H9 (cell line): ENCODE results near the gene TRPV3. TPM values are rescaled to one million over a fixed set of nuclear protein-coding genes. Genes with fewer than 3 reads are reported as not detected.
A peak's percentile ranks its signal among the peaks of the same experiment; 100 is the strongest.

Experiments used
- DNase-seq: peaks from one replicate; pipeline ENCODE4 v3.0.0-alpha.2; 2017
- H2AFZ ChIP-seq: one replicate; pipeline ENCODE4 v1.6.1; 2013; ENCODE audit warnings: mild to moderate bottlenecking, low read length, control low read depth, moderate library complexity
- H2AK5ac ChIP-seq: 2 replicates; pipeline ENCODE4 v1.6.1; 2013; ENCODE audit warnings: low read length, control low read depth, mixed read lengths; ENCODE audit not compliant: insufficient read length
- H2BK120ac ChIP-seq: one replicate; pipeline ENCODE4 v1.6.1; 2013; ENCODE audit warnings: low read depth, mild to moderate bottlenecking, low read length, control low read depth, inconsistent platforms; ENCODE audit not compliant: poor library complexity, severe bottlenecking
- H2BK12ac ChIP-seq: 2 replicates; pipeline ENCODE4 v1.6.1; 2013; ENCODE audit warnings: low read length, control low read depth, mixed read lengths, low read depth; ENCODE audit not compliant: insufficient read length
- H2BK15ac ChIP-seq: 2 replicates; pipeline ENCODE4 v1.6.1; 2013; ENCODE audit warnings: low read depth, low read length, control low read depth
- H2BK20ac ChIP-seq: one replicate; pipeline ENCODE4 v1.6.1; 2013; ENCODE audit warnings: low read depth, mild to moderate bottlenecking, low read length, control low read depth, inconsistent platforms; ENCODE audit not compliant: poor library complexity, severe bottlenecking
- H2BK5ac ChIP-seq: 2 replicates; pipeline ENCODE4 v1.6.1; 2013; ENCODE audit warnings: low read length, control low read depth, mixed read lengths; ENCODE audit not compliant: insufficient read length
- H3K14ac ChIP-seq: 2 replicates; pipeline ENCODE4 v1.6.1; 2013; ENCODE audit warnings: low read length, control low read depth; ENCODE audit not compliant: insufficient read depth
- H3K18ac ChIP-seq: 2 replicates; pipeline ENCODE4 v1.6.1; 2013; ENCODE audit warnings: low read depth, mild to moderate bottlenecking, mixed read lengths, low read length, control low read depth; ENCODE audit not compliant: insufficient read length
- H3K23ac ChIP-seq: 2 replicates; pipeline ENCODE4 v1.6.1; 2013; ENCODE audit warnings: low read length, control low read depth, mixed read lengths, low read depth; ENCODE audit not compliant: insufficient read length
- H3K23me2 ChIP-seq: 2 replicates; pipeline ENCODE4 v1.6.1; 2013; ENCODE audit warnings: low read depth, mild to moderate bottlenecking, mixed read lengths, low read length, control low read depth; ENCODE audit not compliant: insufficient read length, poor library complexity, severe bottlenecking
- H3K27ac ChIP-seq: 2 replicates; pipeline ENCODE4 v1.5.1; 2013; ENCODE audit warnings: low read length, control low read depth, mixed read lengths, low read depth; ENCODE audit not compliant: insufficient read length
- H3K27me3 ChIP-seq: 2 replicates; pipeline ENCODE4 v1.6.1; 2013; ENCODE audit warnings: low read length, control low read depth, inconsistent platforms; ENCODE audit not compliant: insufficient read depth
- H3K4ac ChIP-seq: 2 replicates; pipeline ENCODE4 v1.6.1; 2013; ENCODE audit warnings: low read depth, mild to moderate bottlenecking, control low read depth, inconsistent platforms, low read length, moderate library complexity
- H3K4me1 ChIP-seq: 2 replicates; pipeline ENCODE4 v1.6.1; 2013; ENCODE audit warnings: low read length, control low read depth, inconsistent platforms; ENCODE audit not compliant: insufficient read depth
- H3K4me2 ChIP-seq: 2 replicates; pipeline ENCODE4 v1.6.1; 2013; ENCODE audit warnings: low read length, control low read depth, mixed read lengths; ENCODE audit not compliant: insufficient read length, insufficient read depth
- H3K56ac ChIP-seq: 2 replicates; pipeline ENCODE4 v1.6.1; 2013; ENCODE audit warnings: low read depth, mild to moderate bottlenecking, mixed read lengths, low read length, control low read depth; ENCODE audit not compliant: insufficient read length
- H3K79me1 ChIP-seq: 2 replicates; pipeline ENCODE4 v1.6.1; 2013; ENCODE audit warnings: low read depth, mild to moderate bottlenecking, moderate library complexity, low read length, control low read depth, inconsistent platforms; ENCODE audit not compliant: insufficient read depth, poor library complexity, severe bottlenecking
- H3K79me2 ChIP-seq: 2 replicates; pipeline ENCODE4 v1.6.1; 2013; ENCODE audit warnings: low read length, control low read depth, inconsistent platforms; ENCODE audit not compliant: insufficient read depth
- H3K9ac ChIP-seq: 2 replicates; pipeline ENCODE4 v1.6.1; 2013; ENCODE audit warnings: low read length, control low read depth, mixed read lengths; ENCODE audit not compliant: insufficient read length; ENCODE audit errors: extremely low read depth
- H3K9me3 ChIP-seq: one replicate; pipeline ENCODE4 v1.6.1; 2013; ENCODE audit warnings: low read depth, low read length, inconsistent platforms; ENCODE audit not compliant: control insufficient read depth
- H3T11ph ChIP-seq: one replicate; pipeline ENCODE4 v1.6.1; 2013; ENCODE audit warnings: mild to moderate bottlenecking, low read length, control low read depth, inconsistent platforms
- H4K20me1 ChIP-seq: one replicate; pipeline ENCODE4 v1.6.1; 2013; ENCODE audit not compliant: control insufficient read depth, insufficient read length, insufficient read depth
- H4K5ac ChIP-seq: 2 replicates; pipeline ENCODE4 v1.6.1; 2013; ENCODE audit warnings: low read depth, mild to moderate bottlenecking, mixed read lengths, low read length, control low read depth; ENCODE audit not compliant: insufficient read length
- H4K8ac ChIP-seq: replicated peaks from 2 replicates; pipeline ENCODE4 v1.6.1; 2013; ENCODE audit warnings: low read length, control low read depth, mixed read lengths, low read depth; ENCODE audit not compliant: insufficient read length
- H4K91ac ChIP-seq: 2 replicates; pipeline ENCODE4 v1.6.1; 2013; ENCODE audit warnings: low read depth, mild to moderate bottlenecking, moderate library complexity, mixed read lengths, low read length, control low read depth; ENCODE audit not compliant: insufficient read length
- H3K27ac Mint-ChIP-seq, 3 experiments: 2 replicates in 2 of 3; 3 replicates in 1 of 3; pipeline ENCODE4 v1.8.0; 2020 to 2021; ENCODE audit warnings: mixed read lengths in 3 of 3, mild to moderate bottlenecking in 1 of 3, moderate library complexity in 1 of 3
- H3K27me3 Mint-ChIP-seq: 2 replicates; pipeline ENCODE4 v1.8.0; 2021; ENCODE audit warnings: low read depth, mild to moderate bottlenecking, moderate library complexity, mixed read lengths
- H3K36me3 Mint-ChIP-seq, 3 experiments: 2 replicates in 2 of 3; 3 replicates in 1 of 3; pipeline ENCODE4 v1.8.0; 2020 to 2021; ENCODE audit warnings: low read depth in 3 of 3, mixed read lengths in 3 of 3; ENCODE audit not compliant: insufficient read depth in 1 of 3
- H3K4me1 Mint-ChIP-seq, 2 experiments: 2 replicates each; pipeline ENCODE4 v1.8.0; 2020; ENCODE audit warnings: mixed read lengths in 2 of 2
- H3K4me3 Mint-ChIP-seq, 2 experiments: 2 replicates in 1 of 2; 3 replicates in 1 of 2; pipeline ENCODE4 v1.8.0; 2020 to 2021; ENCODE audit warnings: mild to moderate bottlenecking in 2 of 2, mixed read lengths in 2 of 2, moderate library complexity in 1 of 2
- H3K9me3 Mint-ChIP-seq, 2 experiments: 2 replicates in 1 of 2; 3 replicates in 1 of 2; pipeline ENCODE4 v1.8.0; 2020; ENCODE audit warnings: mild to moderate bottlenecking in 2 of 2, mixed read lengths in 2 of 2, moderate library complexity in 1 of 2
- WGBS: extraction: QIAGEN DNeasy Blood & Tissue Kit; methylation state at CpG from one replicate; pipeline ENCODE4 v1.1.7; 2013; ENCODE audit warnings: missing lambda C conversion rate, low lambda C conversion rate, mixed read lengths; ENCODE audit not compliant: insufficient read length; ENCODE audit errors: extremely low coverage; 5-methylcytosine and 5-hydroxymethylcytosine counted together
- total RNA-seq: library from RNA; stranded (reverse); gene quantifications from 2 replicates; pipeline ENCODE4 v1.2.1, GENCODE V29; 2021
- TF ChIP-seq, protein P1 (sequence below): fragments of 200-600 bp; sonication (generic); conservative IDR thresholded peaks from 3 replicates; pipeline ENCODE4 v1.8.0; 2021; ENCODE audit warnings: antibody characterized with exemption, mild to moderate bottlenecking

The TRPV3 gene
- total RNA-seq, 1 experiment from 2014 or later: 0.63 TPM

DNA sequence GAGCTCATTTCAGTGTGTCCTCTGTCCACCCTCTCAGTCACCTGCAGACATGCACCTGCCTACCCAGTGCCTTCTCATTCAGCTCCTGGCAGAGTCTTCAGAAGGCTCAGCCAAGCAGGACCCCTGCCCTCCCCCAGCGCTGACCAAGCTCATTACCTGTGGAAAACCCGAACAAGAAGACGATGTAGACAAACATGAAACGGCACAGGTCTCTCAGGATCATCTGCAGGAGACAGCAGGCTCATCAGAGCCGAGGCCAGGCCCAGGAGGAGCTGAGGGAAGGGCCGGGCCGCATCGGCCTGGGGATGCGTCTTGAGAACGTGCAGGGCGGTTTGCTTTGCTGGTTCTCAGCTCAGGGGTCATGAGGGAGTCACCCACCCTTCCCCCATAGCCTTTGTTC, 19.4 kb upstream of the TRPV3 start:
- Histone ChIP-seq H3T11ph (no peak overlapping the region), H3K79me1 (no peaks in the 10 kb centered on the region), H2BK20ac (no peak overlapping the region), H4K20me1 (no peaks in the 10 kb centered on the region), H3K4ac (no peak overlapping the region), H4K5ac (no peak overlapping the region), H2BK5ac (no peak overlapping the region), H3K23ac (no peak overlapping the region), H3K4me2 (no peak overlapping the region), H3K18ac (no peak overlapping the region), H3K23me2 (peaks cover 2% of the 10 kb centered on the region), H2BK120ac (no peak overlapping the region), H4K8ac (no peak overlapping the region), H3K4me1 (no peaks in the 10 kb centered on the region), H3K56ac (no peak overlapping the region), H2AK5ac (no peak overlapping the region), H3K27ac (no peak overlapping the region), H3K27me3 (no peaks in the 10 kb centered on the region), H2BK12ac (no peak overlapping the region), H2AFZ (no peak overlapping the region), H3K9ac (no peak overlapping the region), H2BK15ac (no peak overlapping the region), H3K79me2 (no peaks in the 10 kb centered on the region), H3K9me3 (no peaks in the 10 kb centered on the region), H3K14ac (no peak overlapping the region), H4K91ac (no peak overlapping the region)
- Mint-ChIP-seq H3K4me3 (no peak overlapping the region), H3K36me3 (peaks cover 11 to 36% (median 15%) of the 10 kb centered on the region in 3 experiments), H3K27ac (peak overlapping the region in 2 of 3 experiments; percentile 74 to 82; a peak in 3 of 7 replicates), H3K9me3 (no peaks in the 10 kb centered on the region), H3K27me3 (no peaks in the 10 kb centered on the region), H3K4me1 (no peaks in the 10 kb centered on the region)
- DNase-seq: no peak
- TF ChIP-seq, protein P1, sequence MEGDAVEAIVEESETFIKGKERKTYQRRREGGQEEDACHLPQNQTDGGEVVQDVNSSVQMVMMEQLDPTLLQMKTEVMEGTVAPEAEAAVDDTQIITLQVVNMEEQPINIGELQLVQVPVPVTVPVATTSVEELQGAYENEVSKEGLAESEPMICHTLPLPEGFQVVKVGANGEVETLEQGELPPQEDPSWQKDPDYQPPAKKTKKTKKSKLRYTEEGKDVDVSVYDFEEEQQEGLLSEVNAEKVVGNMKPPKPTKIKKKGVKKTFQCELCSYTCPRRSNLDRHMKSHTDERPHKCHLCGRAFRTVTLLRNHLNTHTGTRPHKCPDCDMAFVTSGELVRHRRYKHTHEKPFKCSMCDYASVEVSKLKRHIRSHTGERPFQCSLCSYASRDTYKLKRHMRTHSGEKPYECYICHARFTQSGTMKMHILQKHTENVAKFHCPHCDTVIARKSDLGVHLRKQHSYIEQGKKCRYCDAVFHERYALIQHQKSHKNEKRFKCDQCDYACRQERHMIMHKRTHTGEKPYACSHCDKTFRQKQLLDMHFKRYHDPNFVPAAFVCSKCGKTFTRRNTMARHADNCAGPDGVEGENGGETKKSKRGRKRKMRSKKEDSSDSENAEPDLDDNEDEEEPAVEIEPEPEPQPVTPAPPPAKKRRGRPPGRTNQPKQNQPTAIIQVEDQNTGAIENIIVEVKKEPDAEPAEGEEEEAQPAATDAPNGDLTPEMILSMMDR: no peak
- WGBS: no CpG with 5 or more reads among the region's 11 CpGs
